RWPE2 (cell line): Measurements from ENCODE around the gene SFN.
"Not testable (repeated sequence)": the region's sequence is repeated elsewhere in the genome, so short reads cannot be mapped to it uniquely, and the experiment has no call there.

Experiments
- ATAC-seq: fragments of 200-7000 bp; cut with Tn5 transposase; 3 replicates; pipeline ENCODE4 v1.9.1; 2021; ENCODE audit warnings: low read depth
- DNase-seq: peaks from one replicate; pipeline ENCODE4 v3.0.0-alpha.2; 2020; ENCODE audit warnings: low spot score
- H3K27ac ChIP-seq: fragments of 450-650 bp; 2 replicates; pipeline ENCODE4 v1.5.1; 2017; ENCODE audit warnings: mild to moderate bottlenecking; ENCODE audit not compliant: poor library complexity, severe bottlenecking
- H3K27me3 ChIP-seq: fragments of 250-450 bp; sonication (Bioruptor Pico); 2 replicates; pipeline ENCODE4 v1.5.1; 2021; ENCODE audit warnings: mild to moderate bottlenecking, moderate library complexity; ENCODE audit not compliant: insufficient read depth, poor library complexity, severe bottlenecking
- H3K36me3 ChIP-seq: fragments of 250-450 bp; sonication (Bioruptor Pico); 2 replicates; pipeline ENCODE4 v1.5.1; 2020; ENCODE audit warnings: low read depth, mild to moderate bottlenecking, moderate library complexity
- H3K4me1 ChIP-seq: fragments of 250-450 bp; sonication (Bioruptor Pico); 2 replicates; pipeline ENCODE4 v1.5.1; 2021; ENCODE audit warnings: mild to moderate bottlenecking, moderate library complexity; ENCODE audit not compliant: insufficient read depth, poor library complexity, severe bottlenecking
- H3K4me3 ChIP-seq: fragments of 250-450 bp; sonication (Bioruptor Pico); 2 replicates; pipeline ENCODE4 v1.5.1; 2021; ENCODE audit warnings: mild to moderate bottlenecking, moderate library complexity; ENCODE audit not compliant: severe bottlenecking
- H3K9me3 ChIP-seq: fragments of 250-450 bp; sonication (Bioruptor Pico); 2 replicates; pipeline ENCODE4 v1.5.1; 2021; ENCODE audit warnings: mild to moderate bottlenecking, moderate library complexity; ENCODE audit not compliant: severe bottlenecking
- CTCF ChIP-seq: fragments of 450-650 bp; IDR thresholded peaks from one replicate; pipeline ENCODE4 v1.5.1; 2017; ENCODE audit warnings: mild to moderate bottlenecking, moderate library complexity; ENCODE audit not compliant: poor library complexity, severe bottlenecking

SFN gene

GRCh38 chr1:26831546-26832248 is 31.3 kb upstream of the SFN start:
- H3K36me3 ChIP-seq, result peaks cover 34% of the 10 kb centered on the region
- no peak for ATAC-seq
- TF ChIP-seq CTCF, result no peak
- DNase-seq, result no peak
- H3K4me3 ChIP-seq, result no peak overlapping the region
- H3K9me3 ChIP-seq, result no peaks in the 10 kb centered on the region
- H3K27me3 ChIP-seq, result no peaks in the 10 kb centered on the region
- no peak overlapping the region for H3K27ac ChIP-seq
- H3K4me1 ChIP-seq, result no peaks in the 10 kb centered on the region

GRCh38 chr1:26832249-26832960 is 30.5 kb upstream of the SFN start:
- Histone ChIP-seq H3K4me1 (no peaks in the 10 kb centered on the region), H3K27ac (no peak overlapping the region), H3K27me3 (no peaks in the 10 kb centered on the region), H3K4me3 (no peak overlapping the region), H3K36me3 (peaks cover 38% of the 10 kb centered on the region), H3K9me3 (no peaks in the 10 kb centered on the region)
- TF ChIP-seq CTCF, result no peak
- ATAC-seq, result no peak
- DNase-seq, result no peak

- H3K9me3 ChIP-seq, result no peaks in the 10 kb centered on the region
- peaks cover 42% of the 10 kb centered on the region for H3K36me3 ChIP-seq
- H3K27ac ChIP-seq, result no peak overlapping the region
- TF ChIP-seq CTCF, result no peak
- DNase-seq (no peak), ATAC-seq (no peak)
- no peaks in the 10 kb centered on the region for H3K27me3 ChIP-seq
- H3K4me3 ChIP-seq, result no peak overlapping the region
- no peaks in the 10 kb centered on the region for H3K4me1 ChIP-seq
These were observed 29.2 kb upstream of the SFN start for GRCh38 chr1:26833432-26834405.

- H3K36me3 ChIP-seq, result peaks cover 42% of the 10 kb centered on the region
- H3K4me3 ChIP-seq, ATAC-seq: not testable (repeated sequence)
These were observed 25.3 kb upstream of the SFN start for GRCh38 chr1:26837665-26838064.

More at GRCh38 chr1:26837665-26838064, 25.3 kb upstream of the SFN start:
- H3K9me3 ChIP-seq, H3K27me3 ChIP-seq, H3K27ac ChIP-seq, DNase-seq, H3K4me1 ChIP-seq: not testable (repeated sequence)
